HG03457 (cell line): ENCODE data around the gene TRIM32.
"Not testable (repeated sequence)": the region's sequence is repeated elsewhere in the genome, so short reads cannot be mapped to it uniquely, and the experiment has no call there.

ENCODE experiments used
- ATAC-seq: cut with Tn5 transposase; IDR thresholded peaks from one replicate; pipeline ENCODE4 v1.9.1; 2021; ENCODE audit warnings: moderate number of reproducible peaks; ENCODE audit not compliant: unreplicated experiment

Gene TRIM32

DNA sequence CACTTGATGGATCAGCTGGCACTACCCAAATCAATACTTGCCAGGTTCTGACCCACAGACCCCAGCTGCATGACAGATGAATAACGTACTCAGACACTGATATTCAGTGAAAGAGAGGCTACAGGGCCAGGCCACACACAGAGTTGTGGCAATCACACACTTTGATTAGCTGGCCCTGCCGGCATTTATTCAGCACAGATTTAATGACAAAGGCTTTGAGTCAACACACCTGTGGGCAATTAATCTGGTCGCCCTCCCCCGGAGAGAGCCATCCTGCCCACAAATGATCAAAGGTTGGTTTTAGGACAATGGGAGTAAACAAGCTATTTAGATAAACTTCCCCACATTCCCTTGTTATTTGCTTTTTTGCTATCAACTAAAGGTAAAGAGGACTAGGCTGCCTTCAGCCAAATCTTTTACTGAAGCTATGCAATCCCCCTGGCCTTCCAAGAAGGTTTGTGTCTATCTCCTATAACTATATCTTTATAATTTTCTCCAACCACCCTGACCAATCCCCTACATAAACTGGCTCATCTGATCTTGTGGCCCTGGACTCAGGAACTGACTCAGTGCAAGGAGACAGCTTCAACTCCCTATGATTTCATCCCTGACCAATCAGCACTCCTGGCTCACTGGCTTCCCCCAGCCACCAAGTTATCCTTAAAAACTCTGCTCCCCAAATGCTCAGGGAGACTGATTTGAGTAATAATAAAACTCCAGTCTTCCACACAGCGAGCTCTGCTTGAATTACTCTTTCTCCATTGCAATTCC, 12.7 kb upstream of the TRIM32 start:
- ATAC-seq, result no peak

- ATAC-seq, result no peak
These were observed 3.6 kb upstream of the TRIM32 start for GRCh38 chr9:116683535-116683934.

DNA sequence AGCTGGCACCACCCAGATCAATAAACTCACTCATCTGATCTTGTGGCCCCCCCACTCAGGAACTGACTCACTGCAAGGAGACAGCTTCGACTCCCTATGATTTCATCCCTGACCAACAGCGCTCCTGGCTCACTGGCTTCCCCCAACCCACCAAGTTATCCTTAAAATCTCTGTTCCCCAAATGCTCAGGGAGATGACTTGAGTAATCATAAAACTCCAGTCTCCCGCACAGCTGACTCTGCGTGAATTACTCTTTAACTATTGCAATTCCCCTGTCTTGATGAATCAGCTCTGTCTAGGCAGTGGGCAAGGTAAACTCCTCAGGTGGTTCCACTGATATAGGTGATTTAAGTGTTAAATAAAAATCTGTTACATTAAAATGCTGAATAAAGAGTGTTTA, 1.9 kb upstream of the TRIM32 start:
- ATAC-seq, result no peak

DNA sequence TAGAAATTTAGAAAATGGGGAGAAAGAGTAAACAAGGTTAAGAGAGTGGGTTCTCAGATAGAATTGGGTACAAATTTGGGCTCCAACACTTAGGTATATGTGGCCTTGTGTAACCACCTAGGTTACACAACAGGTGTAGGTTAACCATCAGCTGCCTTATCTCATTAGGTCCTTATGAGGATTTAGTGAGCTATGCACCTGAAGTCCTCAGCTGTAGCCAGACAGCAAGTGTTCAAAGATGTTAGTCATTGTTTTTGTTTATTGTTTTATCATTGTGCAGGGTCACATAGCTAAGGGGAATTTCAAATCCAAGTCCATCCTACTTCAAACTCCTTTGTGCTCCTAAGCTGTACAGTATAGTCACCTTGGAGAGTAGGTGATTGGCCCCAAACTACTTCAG, 970 bp upstream of the TRIM32 start:
- ATAC-seq, result no peak

DNA sequence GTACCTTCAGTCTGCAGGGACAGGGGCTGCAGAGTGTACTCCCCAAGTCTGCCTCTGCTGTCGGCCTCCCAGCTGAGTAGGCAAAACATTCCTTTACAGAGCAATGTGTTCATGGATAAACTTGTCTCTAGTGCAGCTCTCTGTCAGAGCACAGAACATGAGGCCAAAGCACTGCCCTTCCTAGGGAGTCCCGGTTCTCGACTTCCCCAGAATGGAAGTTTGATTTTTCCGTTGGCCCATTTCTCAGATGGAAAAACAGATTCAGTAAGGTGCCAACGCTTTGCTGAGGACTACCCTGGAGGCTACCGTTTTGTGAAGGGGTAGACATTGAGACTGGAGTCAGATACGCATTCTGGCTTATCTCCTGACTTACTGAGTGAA, 422 bp upstream of the TRIM32 start:
- peak; percentile 5 for ATAC-seq

GRCh38 chr9:116687754-116688135, 640 bp downstream of the TRIM32 start:
- ATAC-seq, result peak; percentile 13

DNA sequence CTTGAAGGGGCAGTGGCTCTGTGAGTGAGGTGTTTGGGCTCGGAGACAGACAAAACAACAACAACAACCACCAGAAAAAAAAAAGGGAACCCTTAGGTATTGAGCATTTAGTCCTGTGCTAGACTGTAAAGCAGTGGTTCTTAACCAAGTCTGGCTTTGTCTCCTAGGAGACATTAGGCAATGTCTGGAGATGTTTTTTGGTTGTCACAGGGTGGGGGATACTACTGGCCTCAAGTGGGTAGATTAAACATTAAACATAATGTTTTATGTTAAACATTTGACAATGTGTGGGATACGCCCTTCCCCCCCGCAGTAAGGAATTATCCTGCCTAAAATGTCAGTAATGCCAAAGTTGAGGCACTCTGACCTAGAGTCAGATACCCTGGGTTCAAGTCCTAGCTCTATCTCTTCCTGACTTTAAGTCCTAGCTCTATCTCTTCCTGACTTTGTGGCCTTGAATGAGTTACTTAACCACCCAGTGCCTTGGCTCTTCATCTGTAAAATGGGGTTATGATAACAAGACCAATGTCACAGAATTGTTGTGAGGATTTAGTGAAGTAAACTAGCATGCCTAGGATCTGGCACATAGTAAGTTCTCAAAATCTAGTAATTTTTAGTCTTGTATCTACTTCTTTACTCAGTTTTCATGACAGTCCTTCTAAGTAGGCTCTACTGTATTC, 1.8 kb downstream of the TRIM32 start:
- no peak for ATAC-seq

GRCh38 chr9:116689486-116690032, 2.5 kb downstream of the TRIM32 start:
- no peak for ATAC-seq

DNA sequence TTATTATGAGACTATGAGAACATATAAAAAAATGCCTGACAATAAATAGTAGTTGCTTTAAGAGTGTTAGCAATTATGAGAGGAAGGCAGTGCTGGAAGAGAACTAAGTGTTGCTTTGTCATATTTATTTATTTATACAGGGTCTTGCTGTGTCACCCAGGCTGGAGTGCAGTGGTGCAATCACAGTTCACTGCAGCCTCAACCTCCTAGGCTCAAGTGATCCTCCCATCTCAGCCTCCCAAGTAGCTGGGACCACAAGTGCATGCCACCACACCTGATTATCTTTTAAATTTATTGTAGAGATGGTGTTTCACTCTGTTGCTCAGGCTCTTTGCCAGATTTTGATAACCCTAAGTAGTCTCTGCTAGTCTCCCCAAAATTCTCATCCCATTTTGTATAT, 3.7 kb downstream of the TRIM32 start:
- ATAC-seq, result not testable (repeated sequence)

DNA sequence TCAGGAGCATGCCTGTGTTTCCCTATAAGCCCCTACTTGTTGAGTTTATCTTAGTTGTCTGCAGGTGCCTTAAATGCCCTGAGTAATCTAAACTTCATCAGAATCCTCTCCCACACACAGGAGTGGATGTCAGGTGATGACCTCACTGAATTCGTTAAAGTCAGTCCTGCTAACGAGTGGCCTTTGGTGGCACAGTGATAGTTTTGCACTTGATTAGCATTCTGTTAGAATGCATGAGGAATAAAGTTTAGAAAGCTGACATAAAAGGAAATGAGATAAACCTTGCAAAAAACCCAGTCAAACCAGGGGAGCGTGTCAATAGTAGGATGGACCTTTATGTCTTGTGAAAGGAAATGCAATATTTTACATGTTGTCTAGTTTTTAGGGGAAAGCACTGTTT, 4.5 kb downstream of the TRIM32 start:
- no peak for ATAC-seq

DNA sequence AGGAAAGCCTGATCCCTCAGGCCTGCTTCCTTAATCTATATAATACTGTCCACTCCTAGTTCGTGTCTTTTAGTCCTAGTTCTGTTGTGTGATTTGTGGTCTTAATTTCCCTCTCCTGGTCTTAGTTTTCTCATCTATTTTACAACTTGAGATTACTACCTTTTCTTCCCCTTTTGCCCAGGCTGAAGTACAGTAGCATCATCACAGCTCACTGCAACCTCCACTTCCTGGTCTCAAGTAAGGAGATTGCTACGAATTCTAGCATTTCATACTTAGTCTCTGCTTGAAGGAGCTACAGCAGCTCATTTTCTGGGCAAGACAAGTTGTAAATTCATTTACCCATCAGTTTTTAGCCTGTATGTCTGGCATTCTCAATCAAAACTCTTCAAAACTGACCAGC, 5.5 kb downstream of the TRIM32 start:
- ATAC-seq, result no peak

GRCh38 chr9:116693233-116693731, 6.2 kb downstream of the TRIM32 start:
- no peak for ATAC-seq

DNA sequence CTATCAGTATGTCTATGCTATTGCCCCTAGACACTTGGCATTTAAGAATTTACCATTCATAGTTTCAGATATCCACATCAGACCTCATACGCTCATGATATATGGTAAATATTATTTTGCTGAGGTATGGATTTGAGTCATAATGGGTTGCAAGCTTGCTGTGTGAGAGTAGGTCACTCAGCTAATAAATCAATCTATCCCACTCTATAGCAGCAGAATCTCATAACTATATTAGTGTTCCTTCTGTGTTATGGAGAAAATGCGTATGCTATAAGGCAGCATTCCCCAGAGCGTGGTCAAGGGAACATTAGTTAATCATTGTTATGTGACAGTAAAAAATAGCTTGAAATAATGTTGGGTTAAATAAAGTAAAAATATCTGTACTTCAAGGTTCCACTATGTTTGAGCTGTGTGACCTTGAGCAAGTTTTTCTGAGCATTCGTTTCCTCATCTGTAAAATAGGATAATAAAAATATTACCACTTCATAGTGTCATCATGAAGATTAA, 7.7 kb downstream of the TRIM32 start:
- no peak for ATAC-seq

GRCh38 chr9:116695438-116695837, 8.3 kb downstream of the TRIM32 start:
- no peak for ATAC-seq

GRCh38 chr9:116697362-116697761, 10.3 kb downstream of the TRIM32 start:
- ATAC-seq, result no peak

DNA sequence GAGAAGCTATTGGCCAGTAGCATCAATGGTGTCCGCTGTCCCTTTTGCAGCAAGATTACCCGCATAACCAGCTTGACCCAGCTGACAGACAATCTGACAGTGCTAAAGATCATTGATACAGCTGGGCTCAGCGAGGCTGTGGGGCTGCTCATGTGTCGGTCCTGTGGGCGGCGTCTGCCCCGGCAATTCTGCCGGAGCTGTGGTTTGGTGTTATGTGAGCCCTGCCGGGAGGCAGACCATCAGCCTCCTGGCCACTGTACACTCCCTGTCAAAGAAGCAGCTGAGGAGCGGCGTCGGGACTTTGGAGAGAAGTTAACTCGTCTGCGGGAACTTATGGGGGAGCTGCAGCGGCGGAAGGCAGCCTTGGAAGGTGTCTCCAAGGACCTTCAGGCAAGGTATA, 10.8 kb downstream of the TRIM32 start:
- ATAC-seq, result no peak

GRCh38 chr9:116700279-116700678, 13.2 kb downstream of the TRIM32 start:
- ATAC-seq, result no peak

GRCh38 chr9:116700882-116701865, 14.1 kb downstream of the TRIM32 start:
- no peak for ATAC-seq

DNA sequence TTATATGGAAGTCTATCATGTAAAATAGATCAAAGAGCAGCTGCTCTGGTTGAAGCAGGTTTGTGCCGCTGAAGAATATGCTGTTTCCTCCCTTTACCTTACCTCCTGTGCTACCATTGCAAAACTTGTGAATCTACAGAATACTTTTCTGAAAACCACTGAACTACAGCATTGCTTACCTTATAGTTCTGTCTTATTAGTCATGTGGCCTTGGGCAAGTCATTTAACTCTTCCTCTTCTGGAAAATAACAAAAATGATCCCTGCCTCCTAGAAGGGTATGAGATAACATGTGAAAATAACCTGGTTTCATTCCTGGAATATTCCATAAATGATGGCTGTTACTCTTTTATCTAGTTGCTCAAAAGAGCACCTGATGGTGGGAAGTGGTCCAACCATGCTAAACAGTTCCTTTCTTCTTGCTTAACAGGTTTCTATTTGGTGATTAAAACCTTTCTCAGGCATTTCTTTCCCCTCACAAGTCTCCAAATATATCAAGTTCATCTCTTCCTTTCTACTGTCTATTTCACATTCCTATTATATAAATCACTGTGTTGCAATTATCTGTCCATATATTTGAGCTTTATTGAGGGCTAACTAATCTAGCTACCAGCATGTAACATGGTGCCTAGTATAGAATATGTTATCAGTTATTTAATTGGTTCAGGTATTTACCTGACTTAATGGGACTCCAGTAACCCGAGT, 15.0 kb downstream of the TRIM32 start:
- ATAC-seq, result no peak

- ATAC-seq, result no peak
These were observed 16.5 kb downstream of the TRIM32 start for GRCh38 chr9:116703634-116704033.
